Glutamatergic neuron (in vitro differentiated cells): Measurements from ENCODE around the gene PPP1R13B. TPM values are rescaled to one million over a fixed set of nuclear protein-coding genes. Genes with fewer than 3 reads are reported as not detected.

Experiments
- DNase-seq: peaks from one replicate; pipeline ENCODE4 v3.0.0; 2022
- H3K27ac Mint-ChIP-seq: one replicate; pipeline ENCODE4 v1.8.0; 2020; ENCODE audit warnings: mild to moderate bottlenecking, mixed read lengths, inconsistent platforms; ENCODE audit not compliant: unreplicated experiment
- H3K27me3 Mint-ChIP-seq: one replicate; pipeline ENCODE4 v1.8.0; 2020; ENCODE audit warnings: mild to moderate bottlenecking, moderate library complexity, mixed read lengths, inconsistent platforms; ENCODE audit not compliant: unreplicated experiment
- H3K36me3 Mint-ChIP-seq: one replicate; pipeline ENCODE4 v1.8.0; 2020; ENCODE audit warnings: mild to moderate bottlenecking, mixed read lengths, inconsistent platforms; ENCODE audit not compliant: unreplicated experiment
- H3K4me1 Mint-ChIP-seq: one replicate; pipeline ENCODE4 v1.8.0; 2020; ENCODE audit warnings: mild to moderate bottlenecking, low read depth, mixed read lengths, inconsistent platforms; ENCODE audit not compliant: unreplicated experiment
- H3K4me3 Mint-ChIP-seq: one replicate; pipeline ENCODE4 v1.8.0; 2020; ENCODE audit warnings: mild to moderate bottlenecking, mixed read lengths, inconsistent platforms; ENCODE audit not compliant: unreplicated experiment
- H3K9me3 Mint-ChIP-seq: one replicate; pipeline ENCODE4 v1.8.0; 2020; ENCODE audit warnings: mild to moderate bottlenecking, moderate library complexity, mixed read lengths, inconsistent platforms; ENCODE audit not compliant: unreplicated experiment
- total RNA-seq: library from RNA; stranded (reverse); fragmentation: NEBNext Ultra II Directional; extraction: Animal tissue kit (Norgen Biotek cat#: 25700); gene quantifications from one replicate; pipeline ENCODE4 v1.2.1, GENCODE V29; 2021; ENCODE audit not compliant: unreplicated experiment
- TF ChIP-seq, protein P1 (sequence below): fragments of 200-600 bp; sonication (generic); IDR thresholded peaks from one replicate; pipeline ENCODE4 v1.5.0; 2021; ENCODE audit not compliant: partially characterized antibody, unreplicated experiment

The PPP1R13B gene
- total RNA-seq, 1 donor from 2014 or later: 24.6 TPM

DNA sequence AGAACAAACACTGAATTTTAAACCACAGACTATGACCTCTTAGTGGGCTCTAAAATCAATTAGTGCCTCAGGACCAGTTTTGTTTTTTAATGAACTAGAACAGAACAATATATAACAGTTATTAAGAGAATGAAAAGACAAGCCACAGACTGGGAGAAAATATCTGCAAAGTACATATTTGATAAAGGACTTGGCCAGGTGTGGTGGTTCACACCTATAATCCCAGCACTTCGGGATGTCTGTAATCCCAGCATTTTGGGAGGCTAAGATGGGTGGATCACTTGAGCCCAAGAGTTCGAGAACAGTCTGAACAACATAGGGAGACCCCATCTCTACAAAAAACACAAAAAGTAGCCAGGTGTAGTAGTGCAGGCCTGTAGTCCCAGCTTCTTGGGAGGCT is 36.2 kb downstream of the PPP1R13B start:
- DNase-seq: no peak
- H3K4me3 Mint-ChIP-seq: no peak overlapping the region
- H3K36me3 Mint-ChIP-seq: no peaks in the 10 kb centered on the region
- no peak overlapping the region for H3K27ac Mint-ChIP-seq
- no peaks in the 10 kb centered on the region for H3K27me3 Mint-ChIP-seq
- H3K9me3 Mint-ChIP-seq: peaks cover 2% of the 10 kb centered on the region
- TF ChIP-seq, protein P1, sequence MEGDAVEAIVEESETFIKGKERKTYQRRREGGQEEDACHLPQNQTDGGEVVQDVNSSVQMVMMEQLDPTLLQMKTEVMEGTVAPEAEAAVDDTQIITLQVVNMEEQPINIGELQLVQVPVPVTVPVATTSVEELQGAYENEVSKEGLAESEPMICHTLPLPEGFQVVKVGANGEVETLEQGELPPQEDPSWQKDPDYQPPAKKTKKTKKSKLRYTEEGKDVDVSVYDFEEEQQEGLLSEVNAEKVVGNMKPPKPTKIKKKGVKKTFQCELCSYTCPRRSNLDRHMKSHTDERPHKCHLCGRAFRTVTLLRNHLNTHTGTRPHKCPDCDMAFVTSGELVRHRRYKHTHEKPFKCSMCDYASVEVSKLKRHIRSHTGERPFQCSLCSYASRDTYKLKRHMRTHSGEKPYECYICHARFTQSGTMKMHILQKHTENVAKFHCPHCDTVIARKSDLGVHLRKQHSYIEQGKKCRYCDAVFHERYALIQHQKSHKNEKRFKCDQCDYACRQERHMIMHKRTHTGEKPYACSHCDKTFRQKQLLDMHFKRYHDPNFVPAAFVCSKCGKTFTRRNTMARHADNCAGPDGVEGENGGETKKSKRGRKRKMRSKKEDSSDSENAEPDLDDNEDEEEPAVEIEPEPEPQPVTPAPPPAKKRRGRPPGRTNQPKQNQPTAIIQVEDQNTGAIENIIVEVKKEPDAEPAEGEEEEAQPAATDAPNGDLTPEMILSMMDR: no peak
- no peaks in the 10 kb centered on the region for H3K4me1 Mint-ChIP-seq

GRCh38 chr14:103808403-103809001 is 38.9 kb downstream of the PPP1R13B start:
- no peaks in the 10 kb centered on the region for H3K36me3 Mint-ChIP-seq
- no peaks in the 10 kb centered on the region for H3K4me1 Mint-ChIP-seq
- peaks cover 2% of the 10 kb centered on the region for H3K9me3 Mint-ChIP-seq
- H3K27ac Mint-ChIP-seq: no peak overlapping the region
- TF ChIP-seq, protein P1: peak; percentile 73
- peak; percentile 76 for DNase-seq
- H3K4me3 Mint-ChIP-seq: no peak overlapping the region
- H3K27me3 Mint-ChIP-seq: no peaks in the 10 kb centered on the region

- no peak for DNase-seq
- no peaks in the 10 kb centered on the region for H3K27me3 Mint-ChIP-seq
- peaks cover 2% of the 10 kb centered on the region for H3K9me3 Mint-ChIP-seq
- no peaks in the 10 kb centered on the region for H3K36me3 Mint-ChIP-seq
- no peak overlapping the region for H3K4me3 Mint-ChIP-seq
- no peak overlapping the region for H3K27ac Mint-ChIP-seq
- TF ChIP-seq, protein P1: no peak
- no peaks in the 10 kb centered on the region for H3K4me1 Mint-ChIP-seq
These were observed 40.6 kb downstream of the PPP1R13B start for GRCh38 chr14:103806805-103807204.

- Mint-ChIP-seq H3K27me3 (no peaks in the 10 kb centered on the region), H3K27ac (no peak overlapping the region), H3K9me3 (peaks cover 2% of the 10 kb centered on the region), H3K36me3 (no peaks in the 10 kb centered on the region), H3K4me1 (peaks cover 3% of the 10 kb centered on the region), H3K4me3 (no peak overlapping the region)
- TF ChIP-seq, protein P1: no peak
- DNase-seq: no peak
These were observed 41.7 kb downstream of the PPP1R13B start for GRCh38 chr14:103805708-103806107.

DNA sequence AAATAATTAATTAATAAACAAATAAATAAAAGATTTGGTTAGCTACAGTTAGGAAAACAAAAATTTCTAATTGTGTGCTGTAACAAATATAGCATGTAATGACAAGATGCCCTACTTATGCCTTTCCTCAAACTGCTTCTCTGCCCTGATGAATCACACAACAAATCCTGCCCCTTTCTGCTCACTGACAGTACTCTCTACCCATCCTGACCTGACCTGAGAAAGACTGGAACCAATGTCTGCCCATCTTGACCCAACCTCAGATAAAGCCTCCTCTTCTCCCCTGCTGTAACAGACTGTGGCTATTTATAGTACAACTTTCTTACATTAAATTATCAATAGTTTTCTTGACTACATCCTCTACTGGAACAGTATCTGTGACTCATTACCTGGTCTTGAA is 43.7 kb downstream of the PPP1R13B start:
- Mint-ChIP-seq H3K4me3 (no peak overlapping the region), H3K4me1 (peaks cover 3% of the 10 kb centered on the region), H3K9me3 (no peaks in the 10 kb centered on the region), H3K27ac (no peak overlapping the region), H3K36me3 (no peaks in the 10 kb centered on the region), H3K27me3 (no peaks in the 10 kb centered on the region)
- no peak for DNase-seq
- TF ChIP-seq, protein P1: no peak
